Measurements from ENCODE around the gene TPP1.

GRCh38 chr11:6640036-6640984 is 21.1 kb upstream of the TPP1 start:
- TF ChIP-seq POLR2A (IDR thresholded peaks at IDR 0.05) (no peak), EP300 (IDR thresholded peaks at IDR 0.05) (no peak), CTCF (IDR thresholded peaks at IDR 0.05) (no peak)

Measured in upper lobe of left lung (tissue), 4 donors.